Endothelial cell of umbilical vein (primary cell): ENCODE data around the gene DNAJC4. TPM values are rescaled to one million over a fixed set of nuclear protein-coding genes. Genes with fewer than 3 reads are reported as not detected.

Experiments
- BruUV-seq: library from RNA; stranded (reverse); fragments of 400-500 nt; replicated peaks from 2 replicates; lab custom pipeline; 2021; lab: Mats Ljungman, UMichigan
- CTCF ChIA-PET: fragments of 300-600, 350-600 bp; sonication (Branson Sonifier 250); formaldehyde crosslinking; loops from one replicate; lab custom pipeline; 2021; ENCODE audit warnings: antibody characterized with exemption, inconsistent platforms; lab: Charles Lee
- POLR2A ChIA-PET: fragments of 300-600, 350-600 bp; sonication (Branson Sonifier 250); formaldehyde crosslinking; loops from one replicate; lab custom pipeline; 2021; ENCODE audit warnings: antibody characterized with exemption, inconsistent platforms; lab: Charles Lee
- DNase-seq: peaks from one replicate; pipeline ENCODE4 v3.0.0-alpha.2; 2011; ENCODE audit warnings: low read depth, low spot score
- FAIRE-seq: peaks from 2 replicates; lab custom pipeline; 2011; peaks lifted over from hg19 to GRCh38; lab: Jason Lieb, UNC
- H2AFZ ChIP-seq: 2 replicates; pipeline ENCODE4 v1.6.0; 2012; ENCODE audit warnings: low read depth, low read length, control low read depth, inconsistent platforms
- H3K27ac ChIP-seq: 2 replicates; pipeline ENCODE4 v1.5.1; 2011; ENCODE audit warnings: low read depth, mild to moderate bottlenecking, control low read depth, low read length, moderate library complexity; ENCODE audit not compliant: insufficient read depth
- H3K27me3 ChIP-seq, 2 experiments: 2 replicates each; pipeline versions ENCODE4 v1.6.0 to v1.6.1; 2011; ENCODE audit warnings: low read length in 2 of 2, mixed read lengths in 1 of 2; ENCODE audit not compliant: control insufficient read depth in 2 of 2, insufficient read depth in 2 of 2
- H3K36me3 ChIP-seq, 2 experiments: 2 replicates in 1 of 2; 3 replicates in 1 of 2; pipeline ENCODE4 v1.5.1; 2011; ENCODE audit warnings: low read length in 2 of 2, mild to moderate bottlenecking in 1 of 2, moderate library complexity in 1 of 2; ENCODE audit not compliant: control insufficient read depth in 2 of 2, insufficient read depth in 2 of 2; ENCODE audit errors: extremely low read depth in 1 of 2
- H3K4me1 ChIP-seq: 3 replicates; pipeline ENCODE4 v1.5.1; 2011; ENCODE audit warnings: mild to moderate bottlenecking, low read length; ENCODE audit not compliant: control insufficient read depth, insufficient read depth; ENCODE audit errors: extremely low read depth
- H3K4me2 ChIP-seq: 2 replicates; pipeline ENCODE4 v1.6.1; 2011; ENCODE audit warnings: low read length, control low read depth, mixed read lengths; ENCODE audit not compliant: insufficient read depth
- H3K4me3 ChIP-seq, 3 experiments: fragments of 200-600 bp in 1 of 3; sonication (generic), shearing (Covaris generic) in 1 of 3; replicated peaks in 1 of 3; 2 replicates each; pipeline ENCODE4 v1.5.1; 2011 to 2016; ENCODE audit warnings: control low read depth in 3 of 3, low read length in 3 of 3, mild to moderate bottlenecking in 2 of 3, inconsistent platforms in 1 of 3, low read depth in 1 of 3, moderate library complexity in 1 of 3; ENCODE audit not compliant: insufficient read depth in 1 of 3
- H3K79me2 ChIP-seq: 2 replicates; pipeline ENCODE4 v1.6.0; 2012; ENCODE audit warnings: low read length, inconsistent platforms; ENCODE audit not compliant: control insufficient read depth, insufficient read depth
- H3K9ac ChIP-seq: replicated peaks from 2 replicates; pipeline ENCODE3; 2011; ENCODE audit warnings: low read length, control low read depth; ENCODE audit not compliant: insufficient read depth; ENCODE audit errors: extremely low read depth
- H3K9me1 ChIP-seq: replicated peaks from 3 replicates; pipeline ENCODE4 v1.6.0; 2011; ENCODE audit warnings: mild to moderate bottlenecking, low read length; ENCODE audit not compliant: control insufficient read depth, insufficient read depth; ENCODE audit errors: extremely low read depth
- H3K9me3 ChIP-seq: replicated peaks from 2 replicates; pipeline ENCODE4 v1.5.1; 2012; ENCODE audit warnings: low read length, inconsistent platforms; ENCODE audit not compliant: control insufficient read depth, insufficient read depth
- H4K20me1 ChIP-seq: replicated peaks from 2 replicates; pipeline ENCODE3; 2011; ENCODE audit warnings: mild to moderate bottlenecking, low read length; ENCODE audit not compliant: control insufficient read depth, insufficient read depth; ENCODE audit errors: extremely low read depth
- EZH2 ChIP-seq: IDR thresholded peaks from 2 replicates; pipeline ENCODE4 v1.6.1; 2012; ENCODE audit warnings: borderline replicate concordance, low read depth, mild to moderate bottlenecking, moderate library complexity, low read length, inconsistent platforms; ENCODE audit not compliant: severe bottlenecking
- FOS ChIP-seq: IDR thresholded peaks from 2 replicates; pipeline ENCODE4 v1.6.1; 2011; ENCODE audit warnings: mild to moderate bottlenecking, low read length, moderate library complexity, borderline replicate concordance; ENCODE audit not compliant: insufficient read depth
- POLR2A ChIP-seq: IDR thresholded peaks from 2 replicates; pipeline ENCODE4 v1.6.1; 2012; ENCODE audit warnings: low read depth, mild to moderate bottlenecking, control low read depth, low read length
- POLR2AphosphoS5 ChIP-seq: IDR thresholded peaks from 2 replicates; pipeline ENCODE4 v1.6.1; 2012; ENCODE audit warnings: low read depth, mild to moderate bottlenecking, control low read depth, low read length, moderate library complexity; ENCODE audit not compliant: insufficient read depth
- dilution Hi-C: fragments of 300-500 bp; cut with MboI; formaldehyde crosslinking; loops from one replicate; pipeline ENCODE4 v1.15.0; 2019; ENCODE audit warnings: low sequenced_read_pairs; ENCODE audit not compliant: extremely low pct_ligation_motif_present
- intact Hi-C: fragments of 100-400 bp; cut with micrococcal nuclease; formaldehyde crosslinking; loops from one replicate; pipeline ENCODE4 v1.10.0; 2022
- polyA plus RNA-seq, 4 experiments: library from polyadenylated mRNA; depleted of rRNA in 3 of 4; stranded (reverse) in 3 of 4; unstranded in 1 of 4; fragments of >200 nt; gene quantifications; 2 replicates each; pipeline versions ENCODE4 v1.2.1 to v1.2.3, GENCODE V29; 2011 to 2012; ENCODE audit warnings: missing spikeins in 1 of 4
- total RNA-seq: library from RNA; stranded (reverse); gene quantifications from 2 replicates; pipeline ENCODE4 v1.2.3, GENCODE V29; 2021
- TF ChIP-seq, protein P1 (sequence below), 2 donors: IDR thresholded peaks; 1 replicate in 1 of 2; 2 replicates in 1 of 2; pipeline ENCODE4 v1.5.1; 2011; ENCODE audit warnings: low read length in 2 of 2, mild to moderate bottlenecking in 2 of 2, moderate library complexity in 2 of 2, control low read depth in 1 of 2, inconsistent platforms in 1 of 2, low read depth in 1 of 2; ENCODE audit not compliant: insufficient read depth in 1 of 2; ENCODE audit errors: extremely low read depth in 1 of 2

Gene DNAJC4
- total and polyA plus RNA-seq, 2 donors (not counting 3 experiments of a cell fraction or from before 2014, with no cell fraction given): 23.5 to 41.2 TPM

DNA sequence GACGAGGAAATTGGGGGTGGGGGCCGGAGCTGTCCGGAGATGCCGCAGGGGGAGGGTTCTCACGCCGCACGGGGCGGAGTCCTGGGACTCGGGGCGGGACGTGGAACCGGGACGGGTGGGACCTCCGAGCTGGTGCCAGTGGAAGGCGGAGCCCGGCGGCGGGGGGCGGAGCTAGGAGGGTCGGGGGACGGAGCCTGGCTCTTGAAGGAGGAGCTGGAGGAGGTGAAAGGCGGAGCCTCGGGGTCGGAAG, 10.8 kb downstream of the DNAJC4 start:
- peak; percentile 99 for DNase-seq
- H2AFZ ChIP-seq: peak overlapping the region; percentile 42
- TF ChIP-seq POLR2A (peak; percentile 35), EZH2 (no peak), FOS (no peak), POLR2AphosphoS5 (no peak)
- TF ChIP-seq, protein P1, sequence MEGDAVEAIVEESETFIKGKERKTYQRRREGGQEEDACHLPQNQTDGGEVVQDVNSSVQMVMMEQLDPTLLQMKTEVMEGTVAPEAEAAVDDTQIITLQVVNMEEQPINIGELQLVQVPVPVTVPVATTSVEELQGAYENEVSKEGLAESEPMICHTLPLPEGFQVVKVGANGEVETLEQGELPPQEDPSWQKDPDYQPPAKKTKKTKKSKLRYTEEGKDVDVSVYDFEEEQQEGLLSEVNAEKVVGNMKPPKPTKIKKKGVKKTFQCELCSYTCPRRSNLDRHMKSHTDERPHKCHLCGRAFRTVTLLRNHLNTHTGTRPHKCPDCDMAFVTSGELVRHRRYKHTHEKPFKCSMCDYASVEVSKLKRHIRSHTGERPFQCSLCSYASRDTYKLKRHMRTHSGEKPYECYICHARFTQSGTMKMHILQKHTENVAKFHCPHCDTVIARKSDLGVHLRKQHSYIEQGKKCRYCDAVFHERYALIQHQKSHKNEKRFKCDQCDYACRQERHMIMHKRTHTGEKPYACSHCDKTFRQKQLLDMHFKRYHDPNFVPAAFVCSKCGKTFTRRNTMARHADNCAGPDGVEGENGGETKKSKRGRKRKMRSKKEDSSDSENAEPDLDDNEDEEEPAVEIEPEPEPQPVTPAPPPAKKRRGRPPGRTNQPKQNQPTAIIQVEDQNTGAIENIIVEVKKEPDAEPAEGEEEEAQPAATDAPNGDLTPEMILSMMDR (IDR thresholded peaks at IDR 0.05; ENCODE audit: extremely low read depth in 1 of 2, insufficient read depth in 1 of 2, low read depth in 1 of 2, low read length in 2 of 2): no peak
- peak overlapping the region; percentile 73 for H3K9ac ChIP-seq
- no peak overlapping the region for H3K4me2 ChIP-seq
- no peaks in the 10 kb centered on the region for H3K9me1 ChIP-seq
- peaks cover 15% of the 10 kb centered on the region for H3K4me1 ChIP-seq
- POLR2A ChIA-PET: interaction anchor here (0.7 to 1.0 kb wide), 4 partner anchors 15 to 30 kb away, joined by 3 to 10 read pairs (median 3); partner anchors contain the start of genes NUDT22 and TRPT1
- peak overlapping the region; percentile 36 to 75 (median 67) for H3K4me3 ChIP-seq
- H3K79me2 ChIP-seq: peaks cover 38% of the 10 kb centered on the region
- intact Hi-C loops: loop anchor here (1.0 to 5.0 kb wide), 6 partner anchors 11 to 240 kb away; partner anchors contain the start of genes DNAJC4, ESRRA, NUDT22 and RPS6KA4
- peak; percentile 97 for FAIRE-seq
- no TSS peak for BruUV-seq
- CTCF ChIA-PET: interaction anchor here (0.8 to 4.1 kb wide), 5 partner anchors 36 to 115 kb away, joined by 3 to 27 read pairs (median 5); partner anchors contain the start of gene STIP1
- H4K20me1 ChIP-seq: no peaks in the 10 kb centered on the region
- no peaks in the 10 kb centered on the region for H3K9me3 ChIP-seq
- H3K27me3 ChIP-seq: no peaks in the 10 kb centered on the region
- peak overlapping the region; percentile 88 for H3K27ac ChIP-seq
- dilution Hi-C loops: no loop called here
- peaks cover 6 to 18% of the 10 kb centered on the region in 2 experiments for H3K36me3 ChIP-seq
